Ectodermal cell (in vitro differentiated cells): ENCODE data around the gene ALKBH8.
"Not testable (repeated sequence)": the region's sequence is repeated elsewhere in the genome, so short reads cannot be mapped to it uniquely, and the experiment has no call there.

ENCODE experiments used
- H3K27ac ChIP-seq: 2 replicates; pipeline ENCODE4 v1.7.0; 2013; ENCODE audit warnings: mild to moderate bottlenecking, low read depth, low read length; ENCODE audit not compliant: insufficient read depth, poor library complexity, severe bottlenecking
- H3K27me3 ChIP-seq: 2 replicates; pipeline ENCODE4 v1.7.0; 2013; ENCODE audit warnings: mild to moderate bottlenecking, low read length; ENCODE audit not compliant: insufficient read depth, control insufficient read depth, poor library complexity, severe bottlenecking
- H3K36me3 ChIP-seq: one replicate; pipeline ENCODE4 v1.7.0; 2013; ENCODE audit warnings: low read length; ENCODE audit not compliant: control insufficient read depth, insufficient read depth
- H3K4me1 ChIP-seq: one replicate; pipeline ENCODE4 v1.7.0; 2013; ENCODE audit warnings: low read length; ENCODE audit not compliant: control insufficient read depth, insufficient read depth
- H3K4me3 ChIP-seq: 2 replicates; pipeline ENCODE4 v1.7.0; 2013; ENCODE audit warnings: low read depth, low read length, control low read depth; ENCODE audit not compliant: insufficient read depth
- H3K9me3 ChIP-seq: 2 replicates; pipeline ENCODE4 v1.7.0; 2013; ENCODE audit warnings: mild to moderate bottlenecking, low read length, moderate library complexity; ENCODE audit not compliant: control insufficient read depth
- WGBS, 2 experiments: methylation state at CpG; one replicate each; pipeline ENCODE4 v1.1.7; 2013; ENCODE audit warnings: missing lambda C conversion rate in 2 of 2; 5-methylcytosine and 5-hydroxymethylcytosine counted together

ALKBH8 gene

DNA sequence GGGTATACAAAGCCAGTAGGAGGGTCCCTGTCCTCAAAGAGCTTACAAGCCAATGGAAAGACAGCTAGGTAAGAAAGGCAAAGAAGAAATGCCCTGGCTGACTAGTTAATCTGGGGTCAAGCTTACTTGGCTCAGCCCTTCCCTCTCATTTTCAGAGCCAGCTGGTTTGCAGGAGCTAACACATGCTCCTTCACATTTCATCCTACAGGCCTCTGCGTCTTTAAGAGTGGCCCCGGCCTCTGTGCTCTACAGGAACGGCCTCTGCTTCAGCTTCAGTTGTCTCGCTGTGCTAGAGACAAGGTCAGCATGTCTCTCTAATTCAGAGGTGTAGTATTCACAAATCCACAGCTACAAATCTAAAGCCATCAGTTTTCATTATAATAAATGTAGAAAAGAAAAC lies 15.2 kb downstream of the ALKBH8 start:
- 93 to 97% methylated on average over 4 of the region's 4 CpGs for WGBS, 2 experiments
- H3K4me1 ChIP-seq: no peaks in the 10 kb centered on the region
- H3K27ac ChIP-seq: peak overlapping the region; percentile 33
- H3K4me3 ChIP-seq: no peak overlapping the region
- H3K36me3 ChIP-seq: no peaks in the 10 kb centered on the region
- H3K27me3 ChIP-seq: no peaks in the 10 kb centered on the region
- no peaks in the 10 kb centered on the region for H3K9me3 ChIP-seq

DNA sequence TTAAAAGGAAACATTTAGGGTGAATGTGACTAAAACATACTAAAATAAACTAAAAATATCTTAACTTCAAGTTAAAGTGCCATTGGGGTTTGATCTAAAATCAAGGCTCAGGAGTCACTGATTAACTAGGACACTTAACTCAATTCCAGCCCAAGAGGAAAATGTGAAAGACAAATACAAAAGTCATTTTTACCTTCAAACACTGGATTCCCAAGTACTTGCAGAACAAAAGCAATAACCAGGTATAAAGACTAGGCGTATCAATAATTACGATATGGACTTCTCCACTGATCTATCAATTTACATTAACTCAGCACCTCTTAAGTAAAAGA lies 15.6 kb downstream of the ALKBH8 start:
- H3K36me3 ChIP-seq: no peaks in the 10 kb centered on the region
- 86 to 100% methylated on average over 2 of the region's 2 CpGs for WGBS, 2 experiments
- H3K9me3 ChIP-seq: no peaks in the 10 kb centered on the region
- H3K4me1 ChIP-seq: no peaks in the 10 kb centered on the region
- H3K27me3 ChIP-seq: no peaks in the 10 kb centered on the region
- H3K4me3 ChIP-seq: no peak overlapping the region
- peak overlapping the region; percentile 33 for H3K27ac ChIP-seq

DNA sequence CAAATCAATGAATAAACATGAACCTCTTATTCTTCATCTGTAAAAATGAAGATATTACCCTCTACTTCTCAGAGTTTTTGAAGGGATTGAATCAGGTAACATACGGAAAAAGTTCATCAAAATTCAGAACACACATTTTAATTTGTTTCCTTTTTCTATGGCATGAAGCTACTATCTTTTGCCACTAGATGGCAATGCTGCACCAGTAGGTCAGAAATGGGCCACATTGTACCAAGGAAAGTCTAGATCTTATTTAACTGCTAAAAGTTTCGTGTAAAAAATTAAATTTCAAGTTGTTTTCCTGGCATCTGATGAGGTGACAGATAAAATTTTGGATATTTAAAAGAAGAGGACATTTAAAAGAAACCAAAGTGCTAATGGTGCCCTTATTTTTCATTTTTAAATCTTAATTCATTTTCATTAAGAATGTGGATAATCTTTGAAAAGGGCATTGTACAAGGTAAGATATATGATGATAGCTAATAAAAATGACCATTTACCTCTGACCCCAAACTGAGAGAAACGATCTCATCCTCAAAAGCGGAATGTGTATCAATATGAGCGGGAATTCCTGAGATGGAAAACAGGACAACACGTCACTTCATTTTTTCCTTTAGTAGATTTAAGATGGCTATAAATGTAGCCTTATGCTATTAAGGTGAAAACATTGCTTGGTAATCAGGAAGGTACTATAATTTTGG lies 16.1 kb downstream of the ALKBH8 start:
- no peaks in the 10 kb centered on the region for H3K36me3 ChIP-seq

DNA sequence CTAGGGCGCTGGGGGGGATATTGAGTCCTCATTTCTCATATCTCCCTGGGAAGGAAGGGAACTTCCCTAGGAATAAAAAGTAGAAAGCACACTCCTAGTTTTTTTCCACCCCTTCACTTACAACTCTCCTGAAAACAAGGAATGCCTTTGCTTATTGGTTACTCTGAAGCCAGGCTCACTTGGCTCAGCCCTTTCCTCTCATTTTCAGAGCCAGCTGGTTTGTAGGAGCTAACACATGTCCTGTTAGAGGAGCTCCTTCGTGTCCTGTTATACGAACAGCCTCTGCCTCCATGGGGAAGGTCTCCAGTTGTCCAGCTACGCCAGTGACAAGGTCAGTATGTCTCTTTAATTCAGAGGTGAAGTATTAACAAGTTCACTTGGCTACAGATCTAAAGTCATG lies 17.6 kb downstream of the ALKBH8 start:
- Histone ChIP-seq H3K36me3 (no peaks in the 10 kb centered on the region), H3K4me1 (no peaks in the 10 kb centered on the region), H3K27me3 (no peaks in the 10 kb centered on the region), H3K4me3 (no peak overlapping the region), H3K9me3 (no peaks in the 10 kb centered on the region), H3K27ac (no peak overlapping the region)
- 93 to 97% methylated on average over 4 of the region's 4 CpGs for WGBS, 2 experiments

More for the DNA sequence above, 16.1 kb downstream of the ALKBH8 start:
- no peak overlapping the region for H3K27ac ChIP-seq
- no peaks in the 10 kb centered on the region for H3K9me3 ChIP-seq
- no peak overlapping the region for H3K4me3 ChIP-seq
- H3K27me3 ChIP-seq: no peaks in the 10 kb centered on the region
- 90 to 91% methylated on average over 6 of the region's 6 CpGs for WGBS, 2 experiments
- no peaks in the 10 kb centered on the region for H3K4me1 ChIP-seq

GRCh38 chr11:107545101-107545514 lies 20.4 kb downstream of the ALKBH8 start:
- H3K4me1 ChIP-seq: no peaks in the 10 kb centered on the region
- H3K27me3 ChIP-seq: no peaks in the 10 kb centered on the region
- no peak overlapping the region for H3K27ac ChIP-seq
- no peaks in the 10 kb centered on the region for H3K9me3 ChIP-seq
- no peak overlapping the region for H3K4me3 ChIP-seq
- WGBS, 2 experiments: 100% methylated on average over 1 of the region's 1 CpG
- no peaks in the 10 kb centered on the region for H3K36me3 ChIP-seq

GRCh38 chr11:107538821-107539220 lies 26.7 kb downstream of the ALKBH8 start:
- H3K27me3 ChIP-seq: no peaks in the 10 kb centered on the region
- H3K9me3 ChIP-seq: no peaks in the 10 kb centered on the region
- no peaks in the 10 kb centered on the region for H3K36me3 ChIP-seq
- H3K27ac ChIP-seq: no peak overlapping the region
- no peaks in the 10 kb centered on the region for H3K4me1 ChIP-seq
- no peak overlapping the region for H3K4me3 ChIP-seq
- WGBS, 2 experiments: 95 to 100% methylated on average over 2 to 3 of the region's 3 CpGs

- H3K9me3 ChIP-seq: no peaks in the 10 kb centered on the region
- H3K36me3 ChIP-seq: no peaks in the 10 kb centered on the region
- no peak overlapping the region for H3K27ac ChIP-seq
- no peaks in the 10 kb centered on the region for H3K27me3 ChIP-seq
- no peak overlapping the region for H3K4me3 ChIP-seq
- H3K4me1 ChIP-seq: no peaks in the 10 kb centered on the region
Observed at GRCh38 chr11:107538239-107538638, 27.3 kb downstream of the ALKBH8 start.

DNA sequence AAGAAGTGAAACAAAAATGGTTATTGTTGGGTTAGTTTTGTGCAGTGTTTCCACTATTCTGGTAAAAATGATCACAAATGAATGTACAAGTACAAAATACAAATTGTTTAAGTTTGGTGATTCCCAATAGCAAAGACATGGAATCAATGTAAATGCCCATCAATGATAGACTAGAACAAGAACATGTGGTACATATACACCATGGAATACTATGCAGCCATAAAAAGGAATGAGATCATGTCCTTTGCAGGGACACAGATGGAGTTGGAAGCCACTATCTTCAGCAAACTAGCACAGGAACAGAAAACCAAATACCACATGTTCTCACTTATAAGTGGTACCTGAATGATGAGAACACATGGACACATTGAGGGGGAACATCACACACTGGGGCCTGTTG lies 28.4 kb downstream of the ALKBH8 start:
- not testable (repeated sequence) for H3K4me1 ChIP-seq, H3K27me3 ChIP-seq, H3K9me3 ChIP-seq, H3K36me3 ChIP-seq, H3K4me3 ChIP-seq, H3K27ac ChIP-seq

DNA sequence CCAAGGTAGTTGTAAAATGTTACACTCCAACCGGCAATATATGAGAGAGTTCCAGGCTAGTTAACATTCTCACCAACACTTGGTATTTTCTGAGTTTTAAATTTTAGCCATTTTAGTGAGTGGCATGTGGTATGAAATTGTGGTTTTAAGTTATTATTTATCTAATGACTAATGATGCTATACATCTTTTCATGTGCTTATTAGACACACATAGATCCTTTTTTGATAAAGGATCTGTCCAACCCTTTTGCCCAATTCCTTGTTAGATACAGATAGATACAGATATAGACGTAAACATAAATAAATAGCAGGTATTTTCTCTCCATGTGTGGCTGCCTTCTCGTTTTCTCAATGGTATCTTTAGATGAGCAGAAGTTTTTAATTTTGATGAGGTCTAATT lies 39.3 kb downstream of the ALKBH8 start:
- Histone ChIP-seq H3K4me1 (no peaks in the 10 kb centered on the region), H3K4me3 (no peak overlapping the region), H3K9me3 (no peaks in the 10 kb centered on the region), H3K27me3 (no peaks in the 10 kb centered on the region), H3K27ac (no peak overlapping the region), H3K36me3 (no peaks in the 10 kb centered on the region)
- WGBS, 2 experiments: 95 to 100% methylated on average over 2 to 3 of the region's 3 CpGs

DNA sequence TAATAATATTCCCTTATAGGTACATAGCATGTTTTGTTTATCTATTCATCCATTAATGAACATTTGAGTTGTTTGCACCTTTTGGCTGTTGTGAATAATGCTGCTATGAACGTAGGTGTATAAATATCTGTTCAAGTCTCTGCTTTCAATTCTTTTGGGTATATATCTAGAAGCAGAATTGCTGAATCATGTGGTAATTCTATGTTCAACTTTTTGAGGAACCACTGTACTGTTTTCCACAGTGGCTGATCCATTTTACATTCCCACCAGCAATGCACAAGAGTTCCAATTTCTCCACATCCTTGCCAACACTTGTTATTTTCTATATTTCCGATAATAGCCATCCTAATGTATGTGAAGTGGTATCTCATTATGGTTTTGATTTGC lies 56.7 kb downstream of the ALKBH8 start:
- no peak overlapping the region for H3K27ac ChIP-seq
- no peaks in the 10 kb centered on the region for H3K4me1 ChIP-seq
- H3K4me3 ChIP-seq: no peak overlapping the region
- H3K27me3 ChIP-seq: no peaks in the 10 kb centered on the region
- H3K36me3 ChIP-seq: no peaks in the 10 kb centered on the region
- no peaks in the 10 kb centered on the region for H3K9me3 ChIP-seq
- WGBS, 2 experiments: 85 to 94% methylated on average over 2 of the region's 2 CpGs
